GM23248 (cell line): ENCODE data around the gene STRIP2.

Experiments
- EZH2 ChIP-seq: fragments of 200-600 bp; sonication (generic); IDR thresholded peaks from 2 replicates; pipeline ENCODE4 v1.6.1; 2018; ENCODE audit warnings: antibody characterized with exemption, mild to moderate bottlenecking; ENCODE audit not compliant: insufficient read depth, poor library complexity, severe bottlenecking
- EZH2phosphoT487 ChIP-seq: fragments of 200-600 bp; sonication (generic); IDR thresholded peaks from 2 replicates; pipeline ENCODE4 v1.6.1; 2018; ENCODE audit warnings: antibody characterized with exemption, moderate library complexity, mild to moderate bottlenecking, low read depth; ENCODE audit not compliant: insufficient read depth

- no peak for TF ChIP-seq EZH2
- TF ChIP-seq EZH2phosphoT487: no peak
Measured at GRCh38 chr7:129498021-129498420, 63.8 kb downstream of the STRIP2 start.
